ENCODE measurements around the gene PTPRR. TPM values are rescaled to one million over a fixed set of nuclear protein-coding genes. Genes with fewer than 3 reads are reported as not detected.

PTPRR gene
- total and polyA plus RNA-seq, 10 donors, result 0.41 to 2.7 (median 1.5) TPM

GRCh38 chr12:70772836-70773235 is 147.7 kb downstream of the PTPRR start:
- Histone ChIP-seq H3K4me3 (no peak overlapping the region), H3K36me3 (no peaks in the 10 kb centered on the region), H3K9me3 (no peaks in the 10 kb centered on the region), H3K27me3 (replicated peaks in 1 of 7) (no peaks in the 10 kb centered on the region), H3K4me1 (no peaks in the 10 kb centered on the region), H3K27ac (no peak overlapping the region)
- DNase-seq, result no peak
- TF ChIP-seq POLR2AphosphoS5 (IDR thresholded peaks at IDR 0.05), result no peak
- 55 to 80% (median 69%) methylated on average over 1 of the region's 1 CpG for WGBS, 5 donors
- intact Hi-C loops (cut with DNase I; ENCODE audit: low total_unique reads), result no loop called here

- DNase-seq, result no peak
- Histone ChIP-seq H3K27me3 (replicated peaks in 1 of 7) (no peaks in the 10 kb centered on the region), H3K9me3 (peaks cover 0 to 3% (median 0%) of the 10 kb centered on the region in 8 donors), H3K4me1 (no peaks in the 10 kb centered on the region), H3K4me3 (no peak overlapping the region), H3K27ac (no peak overlapping the region), H3K36me3 (no peaks in the 10 kb centered on the region)
- TF ChIP-seq POLR2AphosphoS5 (IDR thresholded peaks at IDR 0.05) (no peak), POLR2A (IDR thresholded peaks at IDR 0.05) (no peak)
- TF ChIP-seq, protein P1, sequence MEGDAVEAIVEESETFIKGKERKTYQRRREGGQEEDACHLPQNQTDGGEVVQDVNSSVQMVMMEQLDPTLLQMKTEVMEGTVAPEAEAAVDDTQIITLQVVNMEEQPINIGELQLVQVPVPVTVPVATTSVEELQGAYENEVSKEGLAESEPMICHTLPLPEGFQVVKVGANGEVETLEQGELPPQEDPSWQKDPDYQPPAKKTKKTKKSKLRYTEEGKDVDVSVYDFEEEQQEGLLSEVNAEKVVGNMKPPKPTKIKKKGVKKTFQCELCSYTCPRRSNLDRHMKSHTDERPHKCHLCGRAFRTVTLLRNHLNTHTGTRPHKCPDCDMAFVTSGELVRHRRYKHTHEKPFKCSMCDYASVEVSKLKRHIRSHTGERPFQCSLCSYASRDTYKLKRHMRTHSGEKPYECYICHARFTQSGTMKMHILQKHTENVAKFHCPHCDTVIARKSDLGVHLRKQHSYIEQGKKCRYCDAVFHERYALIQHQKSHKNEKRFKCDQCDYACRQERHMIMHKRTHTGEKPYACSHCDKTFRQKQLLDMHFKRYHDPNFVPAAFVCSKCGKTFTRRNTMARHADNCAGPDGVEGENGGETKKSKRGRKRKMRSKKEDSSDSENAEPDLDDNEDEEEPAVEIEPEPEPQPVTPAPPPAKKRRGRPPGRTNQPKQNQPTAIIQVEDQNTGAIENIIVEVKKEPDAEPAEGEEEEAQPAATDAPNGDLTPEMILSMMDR (IDR thresholded peaks at IDR 0.05 in 8 of 11, conservative IDR thresholded peaks at IDR 0.05 in 3 of 11), result no peak
- intact Hi-C loops (cut with DNase I; ENCODE audit: low total_unique reads), result no loop called here
These were observed 149.0 kb downstream of the PTPRR start for GRCh38 chr12:70771581-70771980.

DNA sequence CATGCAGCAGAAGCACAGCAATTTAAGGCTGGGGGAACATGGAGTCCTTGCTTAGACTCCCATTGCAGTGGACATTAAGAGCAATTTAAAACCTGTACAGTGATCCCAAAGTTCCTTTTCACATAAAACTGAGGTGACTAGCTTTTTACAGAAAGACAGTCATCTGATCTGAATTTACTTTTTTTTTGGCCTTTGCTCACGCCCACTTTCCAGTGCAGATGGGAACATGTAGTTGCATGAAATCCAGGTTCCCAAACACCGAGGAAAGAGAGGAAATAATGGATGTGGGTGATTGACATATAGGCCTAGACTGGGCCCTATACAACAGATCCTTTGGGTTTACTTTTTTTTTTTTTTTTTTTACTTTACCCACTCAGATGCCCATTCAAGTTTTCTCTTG is 156.9 kb downstream of the PTPRR start:
- Histone ChIP-seq H3K4me1 (no peaks in the 10 kb centered on the region), H3K4me3 (no peak overlapping the region), H3K27ac (no peak overlapping the region), H3K9me3 (peaks cover 0 to 13% (median 0%) of the 10 kb centered on the region in 8 donors), H3K27me3 (replicated peaks in 1 of 7) (no peaks in the 10 kb centered on the region), H3K36me3 (no peaks in the 10 kb centered on the region)
- WGBS, 5 donors, result 69 to 87% (median 72%) methylated on average over 2 of the region's 2 CpGs
- DNase-seq, result no peak
- TF ChIP-seq, protein P1 (IDR thresholded peaks at IDR 0.05 in 8 of 11, conservative IDR thresholded peaks at IDR 0.05 in 3 of 11), result no peak
- TF ChIP-seq POLR2A (IDR thresholded peaks at IDR 0.05), result no peak
- intact Hi-C loops (cut with DNase I; ENCODE audit: low total_unique reads), result no loop called here

DNA sequence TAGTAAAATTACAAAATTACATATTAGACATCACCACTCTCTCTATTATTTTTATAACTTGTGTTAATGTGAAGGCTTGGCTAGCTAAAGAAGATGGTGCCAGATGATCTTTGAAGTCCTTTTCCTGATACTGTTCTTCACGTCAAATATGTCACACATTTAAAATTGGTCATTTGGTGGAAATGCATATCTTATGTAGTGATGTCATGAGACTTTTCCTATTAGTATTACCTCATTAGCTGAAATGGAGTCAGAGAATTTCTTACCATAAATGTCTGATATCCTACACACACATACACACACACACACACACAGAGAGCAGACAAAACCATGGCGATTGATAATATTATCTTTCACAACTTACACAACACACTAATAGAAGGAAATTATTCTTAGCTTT is 158.5 kb downstream of the PTPRR start:
- intact Hi-C loops (cut with DNase I; ENCODE audit: low total_unique reads), result no loop called here
- no peaks in the 10 kb centered on the region for H3K36me3 ChIP-seq
- no peak overlapping the region for H3K4me3 ChIP-seq
- no peaks in the 10 kb centered on the region for H3K27me3 ChIP-seq (replicated peaks in 1 of 7)
- H3K4me1 ChIP-seq, result no peaks in the 10 kb centered on the region
- no peak for DNase-seq
- TF ChIP-seq POLR2A (IDR thresholded peaks at IDR 0.05) (no peak), POLR2AphosphoS5 (IDR thresholded peaks at IDR 0.05) (no peak)
- TF ChIP-seq, protein P1 (IDR thresholded peaks at IDR 0.05 in 8 of 11, conservative IDR thresholded peaks at IDR 0.05 in 3 of 11), result no peak
- no peak overlapping the region for H3K27ac ChIP-seq
- WGBS, 5 donors, result 62 to 97% (median 78%) methylated on average over 2 of the region's 2 CpGs
- H3K9me3 ChIP-seq, result peaks cover 0 to 13% (median 0%) of the 10 kb centered on the region in 8 donors
